K562 (cell line): Measurements from ENCODE around the gene ITGAL. TPM values are rescaled to one million over a fixed set of nuclear protein-coding genes. Genes with fewer than 3 reads are reported as not detected.

Source experiments
- ATAC-seq: fragments of 200-7000 bp; cut with Tn5 transposase; 3 replicates; pipeline ENCODE4 v1.9.1; 2020; ENCODE audit warnings: moderate library complexity
- BruUV-seq: library from RNA; stranded (reverse); fragments of 400-500 nt; replicated peaks from 2 replicates; lab custom pipeline; 2021; lab: Mats Ljungman, UMichigan
- CTCF ChIA-PET: fragments of 300-600 bp; formaldehyde crosslinking; extraction: SDS; loops from one replicate; lab custom pipeline; 2021; ENCODE audit warnings: low intra/inter-chr PET ratio; lab: Yijun Ruan, JAX
- POLR2A ChIA-PET: fragments of 300-600, 350-650 bp; sonication (Branson Sonifier 250); formaldehyde crosslinking; extraction: SDS; loops from one replicate; lab custom pipeline; 2021; ENCODE audit warnings: antibody characterized with exemption, inconsistent platforms; lab: Yijun Ruan, JAX
- DNase-seq, 4 experiments: peaks; one replicate each; pipeline versions ENCODE4 v3.0.0 to v3.0.0-alpha.2; 2011 to 2018; ENCODE audit warnings: low spot score in 3 of 4, mixed read lengths in 3 of 4; ENCODE audit errors: extremely low read depth in 1 of 4
- FAIRE-seq: peaks from 2 replicates; lab custom pipeline; 2011; peaks lifted over from hg19 to GRCh38; lab: Jason Lieb, UNC
- H2AFZ ChIP-seq: 2 replicates; pipeline ENCODE4 v1.6.0; 2011; ENCODE audit warnings: low read depth, low read length, control low read depth, inconsistent platforms
- H3K27ac ChIP-seq: fragments of 200-600 bp; 3 replicates; pipeline ENCODE4 v1.8.0; 2011; ENCODE audit warnings: low read depth, mild to moderate bottlenecking, control low read depth, inconsistent platforms, low read length, moderate library complexity, mixed read lengths; ENCODE audit errors: extremely low read depth
- H3K27me3 ChIP-seq, 2 experiments: fragments of 300-600 bp in 1 of 2; 2 replicates in 1 of 2; 3 replicates in 1 of 2; pipeline versions ENCODE4 v1.6.0 to v1.8.0; 2011; ENCODE audit warnings: inconsistent platforms in 2 of 2, low read length in 2 of 2, mild to moderate bottlenecking in 1 of 2, mixed read lengths in 1 of 2, moderate library complexity in 1 of 2; ENCODE audit not compliant: control insufficient read depth in 2 of 2, insufficient read depth in 2 of 2
- H3K36me3 ChIP-seq: fragments of 300-600 bp; 3 replicates; pipeline ENCODE4 v1.8.0; 2011; ENCODE audit warnings: mild to moderate bottlenecking, low read length, inconsistent platforms; ENCODE audit not compliant: control insufficient read depth, insufficient read depth
- H3K4me1 ChIP-seq, 2 experiments: fragments of 200-600 bp in 1 of 2; replicated peaks in 1 of 2; 2 replicates in 1 of 2; 3 replicates in 1 of 2; pipeline versions ENCODE4 v1.5.1 to v1.8.0; 2011; ENCODE audit warnings: inconsistent platforms in 2 of 2, low read length in 2 of 2, mild to moderate bottlenecking in 1 of 2, mixed read lengths in 1 of 2, moderate library complexity in 1 of 2; ENCODE audit not compliant: control insufficient read depth in 2 of 2, insufficient read depth in 2 of 2
- H3K4me2 ChIP-seq: 2 replicates; pipeline ENCODE4 v1.6.1; 2011; ENCODE audit warnings: low read length, control low read depth, inconsistent platforms, mixed read lengths; ENCODE audit not compliant: insufficient read depth
- H3K4me3 ChIP-seq: fragments of 200-600 bp; sonication (generic), shearing (Covaris generic); 2 replicates; pipeline ENCODE4 v1.5.1; 2016; ENCODE audit warnings: control low read depth, inconsistent platforms
- H3K79me2 ChIP-seq: fragments of 200-600 bp; 3 replicates; pipeline ENCODE4 v1.8.0; 2011; ENCODE audit warnings: low read length, inconsistent platforms; ENCODE audit not compliant: control insufficient read depth, insufficient read depth
- H3K9ac ChIP-seq, 2 experiments: 2 replicates each; pipeline versions ENCODE4 v1.6.0 to v1.6.1; 2011; ENCODE audit warnings: low read depth in 2 of 2, low read length in 2 of 2, control low read depth in 1 of 2, inconsistent platforms in 1 of 2, mild to moderate bottlenecking in 1 of 2, mixed read lengths in 1 of 2; ENCODE audit not compliant: insufficient read depth in 1 of 2
- H3K9me1 ChIP-seq: one replicate; pipeline ENCODE4 v1.6.0; 2011; ENCODE audit warnings: inconsistent platforms, mild to moderate bottlenecking, low read length, moderate library complexity; ENCODE audit not compliant: control insufficient read depth, insufficient read depth
- H3K9me3 ChIP-seq: replicated peaks from 2 replicates; pipeline ENCODE4 v1.5.1; 2011; ENCODE audit warnings: low read depth, low read length, inconsistent platforms; ENCODE audit not compliant: control insufficient read depth, insufficient read depth
- H4K20me1 ChIP-seq: replicated peaks from 2 replicates; pipeline ENCODE4 v1.6.1; 2011; ENCODE audit warnings: low read length, inconsistent platforms, mixed read lengths; ENCODE audit not compliant: control insufficient read depth, insufficient read depth
- BCOR ChIP-seq: fragments of 450-650 bp; IDR thresholded peaks from 2 replicates; pipeline ENCODE4 v1.6.1; 2016
- CBX1 ChIP-seq: sonication (generic); IDR thresholded peaks from 2 replicates; pipeline ENCODE4 v1.6.1; 2016; ENCODE audit warnings: antibody characterized with exemption, low read depth, mild to moderate bottlenecking
- CC2D1A ChIP-seq: fragments of 450-650 bp; IDR thresholded peaks from 2 replicates; pipeline ENCODE4 v1.6.1; 2017; ENCODE audit warnings: mild to moderate bottlenecking
- CHD2 ChIP-seq: IDR thresholded peaks from 2 replicates; pipeline ENCODE4 v1.6.1; 2011; ENCODE audit warnings: low read depth, low read length
- E2F3 ChIP-seq: fragments of 250-450 bp; sonication (Bioruptor Pico); IDR thresholded peaks from 2 replicates; pipeline ENCODE4 v1.4.0; 2020; ENCODE audit warnings: mild to moderate bottlenecking
- E2F6 ChIP-seq, 2 experiments: IDR thresholded peaks; 2 replicates each; pipeline ENCODE4 v1.6.1; 2011; ENCODE audit warnings: borderline replicate concordance in 1 of 2, control low read depth in 1 of 2, low read depth in 1 of 2, low read length in 1 of 2, mild to moderate bottlenecking in 1 of 2, mixed read lengths in 1 of 2, moderate library complexity in 1 of 2; ENCODE audit not compliant: insufficient read depth in 1 of 2, insufficient read length in 1 of 2, poor library complexity in 1 of 2, severe bottlenecking in 1 of 2; ENCODE audit errors: extremely low read depth in 1 of 2
- E4F1 ChIP-seq: fragments of 250-450 bp; sonication (Bioruptor Pico); IDR thresholded peaks from 2 replicates; pipeline ENCODE4 v1.5.0; 2021; ENCODE audit warnings: mild to moderate bottlenecking, borderline replicate concordance
- ELF1 ChIP-seq: fragments of 200-800 bp; sonication (Bioruptor generic); IDR thresholded peaks from 2 replicates; pipeline ENCODE4 v1.6.1; 2016; ENCODE audit warnings: missing genetic modification characterization, missing compliant biosample characterization
- IRF1 ChIP-seq: sonication (generic); formaldehyde crosslinking; IDR thresholded peaks from 2 replicates; pipeline ENCODE4 v1.8.0; 2022; ENCODE audit warnings: missing genetic modification reagents, mild to moderate bottlenecking, borderline replicate concordance
- NCOA1 ChIP-seq: fragments of 450-650 bp; IDR thresholded peaks from 2 replicates; pipeline ENCODE4 v1.6.1; 2016; ENCODE audit warnings: low read depth
- NEUROD1 ChIP-seq: fragments of 150-350 bp; IDR thresholded peaks from 2 replicates; pipeline ENCODE4 v1.6.1; 2014; ENCODE audit warnings: borderline replicate concordance, low read length, low read depth; ENCODE audit not compliant: partially characterized antibody
- RCOR1 ChIP-seq, 2 experiments: IDR thresholded peaks; 2 replicates each; pipeline ENCODE4 v1.6.1; 2012; ENCODE audit warnings: low read depth in 2 of 2, low read length in 2 of 2, borderline replicate concordance in 1 of 2, improper control_type of control experiment in 1 of 2
- STAG1 ChIP-seq: sonication (generic); formaldehyde crosslinking; IDR thresholded peaks from 2 replicates; pipeline ENCODE4 v1.5.0; 2020; ENCODE audit warnings: missing genetic modification reagents, borderline replicate concordance
- SUPT5H ChIP-seq: fragments of 450-650 bp; IDR thresholded peaks from 2 replicates; pipeline ENCODE4 v1.6.1; 2016
- ZBTB7A ChIP-seq: IDR thresholded peaks from 2 replicates; pipeline ENCODE4 v1.6.1; 2011; ENCODE audit warnings: low read depth, mild to moderate bottlenecking, low read length, moderate library complexity, borderline replicate concordance; ENCODE audit not compliant: control insufficient read depth
- ZNF316 ChIP-seq: fragments of 450-650 bp; IDR thresholded peaks from 2 replicates; pipeline ENCODE4 v1.6.1; 2016
- ZNF57 ChIP-seq: fragments of 450-650 bp; formaldehyde crosslinking; IDR thresholded peaks from 2 replicates; pipeline ENCODE4 v1.4.0; 2020; ENCODE audit warnings: mild to moderate bottlenecking, moderate library complexity
- ZSCAN32 ChIP-seq: fragments of 450-650 bp; formaldehyde crosslinking; IDR thresholded peaks from 2 replicates; pipeline ENCODE4 v1.4.0; 2020; ENCODE audit warnings: mild to moderate bottlenecking, moderate library complexity
- WGBS: fragments of 100-300 bp; shearing (Covaris generic); methylation state at CpG from one replicate; pipeline ENCODE4 v1.1.6; 2016; ENCODE audit warnings: low coverage, mixed read lengths; ENCODE audit not compliant: insufficient coverage; ENCODE audit errors: missing lambda C conversion rate; 5-methylcytosine and 5-hydroxymethylcytosine counted together
- in situ Hi-C: fragments of 300-500 bp; cut with MboI; formaldehyde crosslinking; loops from 4 replicates; pipeline ENCODE4 v1.15.0; 2018; ENCODE audit warnings: inconsistent platforms, mixed read lengths
- intact Hi-C: fragments of 100-400 bp; cut with micrococcal nuclease; formaldehyde crosslinking; loops from 2 replicates; pipeline ENCODE4 v1.14.2; 2022
- polyA plus RNA-seq, 8 experiments: library from polyadenylated mRNA; depleted of rRNA in 4 of 8; stranded (reverse) in 5 of 8; unstranded in 3 of 8; fragments of >200 nt; fragmentation: Nextera tagmentation in 2 of 8; fragmentation: Illumina TruSeq in 1 of 8; extraction: Ambion mirVana in 2 of 8; extraction: Trizol in 1 of 8; gene quantifications; 2 replicates each; pipeline versions ENCODE4 v1.2.1 to v1.2.3, GENCODE V29; 2011 to 2014; ENCODE audit warnings: inconsistent platforms in 1 of 8, missing spikeins in 1 of 8
- total RNA-seq, 7 experiments: library from RNA; depleted of rRNA in 6 of 7; stranded (reverse); fragments of >200 nt in 6 of 7; fragmentation: Illumina TruSeq in 2 of 7; extraction: Trizol in 2 of 7; gene quantifications; 2 replicates each; pipeline versions ENCODE4 v1.2.1 to v1.2.3, GENCODE V29; 2011 to 2021; ENCODE audit warnings: low replicate concordance in 1 of 7

Gene ITGAL
- total and polyA plus RNA-seq, 9 of the 15 experiments (the other 6 are each of a cell fraction or from before 2014, with no cell fraction given) = 0.01 to 0.53 TPM; not detected in 7

- ATAC-seq (peak; percentile 66), FAIRE-seq (peak; percentile 83)
- no peak overlapping the region for H3K4me3 ChIP-seq
- TF ChIP-seq BCOR (no peak), CHD2 (no peak), SUPT5H (no peak), E2F3 (CRISPR knock-in tag) (no peak), ELF1 (tag) (no peak), ZNF57 (CRISPR knock-in tag) (no peak), RCOR1 (IDR thresholded peaks at IDR 0.05; ENCODE audit: borderline replicate concordance in 1 of 2, low read depth in 2 of 2, low read length in 2 of 2) (peak in 1 of 2 experiments; percentile 39; a peak in 2 of 4 replicates), NCOA1 (peak; percentile 18; the same call in 1 of the 2 replicates), CBX1 (no peak), E4F1 (CRISPR knock-in tag) (no peak), IRF1 (CRISPR knock-in tag) (no peak), ZNF316 (peak; percentile 70), ZSCAN32 (CRISPR knock-in tag) (no peak), ZBTB7A (peak; percentile 48; the same call in 1 of the 2 replicates), E2F6 (IDR thresholded peaks at IDR 0.05; ENCODE audit: borderline replicate concordance in 1 of 2, extremely low read depth in 1 of 2, insufficient read depth in 1 of 2, insufficient read length in 1 of 2, low read depth in 1 of 2, low read length in 1 of 2, poor library complexity in 1 of 2, severe bottlenecking in 1 of 2) (no peak), STAG1 (CRISPR knock-in tag) (no peak), NEUROD1 (no peak), CC2D1A (no peak)
Observed at GRCh38 chr16:30541502-30542329, 69.2 kb downstream of the ITGAL start.

More at GRCh38 chr16:30541502-30542329, 69.2 kb downstream of the ITGAL start:
- Histone ChIP-seq H3K27ac (peak overlapping the region; percentile 30; the same call in 2 of the 3 replicates), H3K9ac (peak overlapping the region; percentile 13 to 41; a peak in 3 of 4 replicates), H3K9me3 (no peaks in the 10 kb centered on the region), H3K27me3 (no peaks in the 10 kb centered on the region), H3K36me3 (no peaks in the 10 kb centered on the region), H3K4me2 (peak overlapping the region; percentile 52), H3K79me2 (peaks cover 3% of the 10 kb centered on the region; the same call in 2 of the 3 replicates), H3K9me1 (no peaks in the 10 kb centered on the region), H4K20me1 (no peaks in the 10 kb centered on the region), H3K4me1 (peaks cover 25 to 30% of the 10 kb centered on the region in 2 experiments; a peak in 4 of 5 replicates), H2AFZ (peak overlapping the region; percentile 29; the same call in 1 of the 2 replicates)
- intact Hi-C loops = no loop called here
- DNase-seq = peak in 2 of 4 experiments; percentile 34 to 73
- no TSS peak for BruUV-seq
- CTCF ChIA-PET = interaction anchor here (0.7 kb wide), 1 partner anchor 111 kb away, joined by 4 read pairs; no protein-coding TSS in a partner anchor
- 3% methylated on average over 10 of the region's 10 CpGs for WGBS
- POLR2A ChIA-PET = interaction anchor here (0.6 to 3.5 kb wide), 8 partner anchors 10 to 459 kb away, joined by 3 to 20 read pairs (median 4); partner anchors contain the start of gene ZNF764
- in situ Hi-C loops = no loop called here
